Panc1 (cell line): ENCODE measurements around the gene PLCH1.

ENCODE experiments used
- CTCF ChIP-seq: fragments of 450-650 bp; IDR thresholded peaks from 2 replicates; pipeline ENCODE4 v1.5.1; 2017; ENCODE audit warnings: mild to moderate bottlenecking
- POLR2AphosphoS5 ChIP-seq: IDR thresholded peaks from 2 replicates; pipeline ENCODE4 v1.6.1; 2012; ENCODE audit warnings: mild to moderate bottlenecking, low read depth, low read length, moderate library complexity
- REST ChIP-seq, 2 experiments: IDR thresholded peaks; 2 replicates each; pipeline ENCODE4 v1.6.1; 2011 to 2012; ENCODE audit warnings: low read depth in 2 of 2, control low read depth in 1 of 2, low read length in 1 of 2, mild to moderate bottlenecking in 1 of 2, moderate library complexity in 1 of 2; ENCODE audit not compliant: insufficient read depth in 1 of 2
- SIN3A ChIP-seq: IDR thresholded peaks from 2 replicates; pipeline ENCODE4 v1.6.1; 2012; ENCODE audit warnings: low read depth, mild to moderate bottlenecking, low read length, moderate library complexity, borderline replicate concordance; ENCODE audit not compliant: insufficient read depth

GRCh38 chr3:155363690-155364070, 381.2 kb downstream of the PLCH1 start:
- TF ChIP-seq CTCF (no peak), POLR2AphosphoS5 (no peak), SIN3A (no peak), REST (IDR thresholded peaks at IDR 0.05; ENCODE audit: insufficient read depth in 1 of 2, low read depth in 2 of 2, low read length in 1 of 2) (no peak)
